ENCODE results near the gene ADSS2. TPM values are rescaled to one million over a fixed set of nuclear protein-coding genes. Genes with fewer than 3 reads are reported as not detected.
"Not testable (repeated sequence)": the region's sequence is repeated elsewhere in the genome, so short reads cannot be mapped to it uniquely, and the experiment has no call there.

Gene ADSS2
- total RNA-seq (40.4 TPM), polyA plus RNA-seq (43.0 TPM)
- long read RNA-seq, donor 1, partial matches to known transcripts, result 0 of 2 reads
- long read RNA-seq, donor 1, other reads (novel, unspliced or antisense), result 0 of 2 reads
- long read RNA-seq, donor 2, transcript ADSS-201 (13 exons, 2,780 nt), result major isoform, 29 of 41 reads
- long read RNA-seq, donor 2, partial matches to known transcripts, result 12 of 41 reads
- long read RNA-seq, donor 2, other reads (novel, unspliced or antisense), result 0 of 41 reads
- long read RNA-seq, donor 3, transcript ADSS-201 (13 exons, 2,780 nt), result major isoform, 20 of 33 reads
- long read RNA-seq, donor 3, partial matches to known transcripts, result 13 of 33 reads
- long read RNA-seq, donor 3, other reads (novel, unspliced or antisense), result 0 of 33 reads
- long read RNA-seq, donor 4, partial matches to known transcripts, result 0 of 4 reads
- long read RNA-seq, donor 4, other reads (novel, unspliced or antisense), result 0 of 4 reads
- long read RNA-seq, donor 5, transcript ADSS-201 (13 exons, 2,780 nt), result major isoform, 17 of 36 reads
- long read RNA-seq, donor 5, partial matches to known transcripts, result 19 of 36 reads
- long read RNA-seq, donor 5, other reads (novel, unspliced or antisense), result 0 of 36 reads
- long read RNA-seq, donor 6, transcript ADSS-201 (13 exons, 2,780 nt), result major isoform, 10 of 10 reads
- long read RNA-seq, donor 6, partial matches to known transcripts, result 0 of 10 reads
- long read RNA-seq, donor 6, other reads (novel, unspliced or antisense), result 0 of 10 reads
- long read RNA-seq, donor 7, transcript ADSS-201 (13 exons, 2,780 nt), result major isoform, 10 of 10 reads
- long read RNA-seq, donor 7, partial matches to known transcripts, result 0 of 10 reads
- long read RNA-seq, donor 7, other reads (novel, unspliced or antisense), result 0 of 10 reads
- long read RNA-seq, donor 8, transcript ADSS-201 (13 exons, 2,780 nt), result major isoform, 13 of 13 reads
- long read RNA-seq, donor 8, partial matches to known transcripts, result 0 of 13 reads
- long read RNA-seq, donor 8, other reads (novel, unspliced or antisense), result 0 of 13 reads
- long read RNA-seq, donor 9, transcript ADSS-201 (13 exons, 2,780 nt), result major isoform, 11 of 11 reads
- long read RNA-seq, donor 9, partial matches to known transcripts, result 0 of 11 reads
- long read RNA-seq, donor 9, other reads (novel, unspliced or antisense), result 0 of 11 reads
- long read RNA-seq, donor 10, transcript ADSS-201 (13 exons, 2,780 nt), result major isoform, 17 of 22 reads
- long read RNA-seq, donor 10, partial matches to known transcripts, result 5 of 22 reads
- long read RNA-seq, donor 10, other reads (novel, unspliced or antisense), result 0 of 22 reads

DNA sequence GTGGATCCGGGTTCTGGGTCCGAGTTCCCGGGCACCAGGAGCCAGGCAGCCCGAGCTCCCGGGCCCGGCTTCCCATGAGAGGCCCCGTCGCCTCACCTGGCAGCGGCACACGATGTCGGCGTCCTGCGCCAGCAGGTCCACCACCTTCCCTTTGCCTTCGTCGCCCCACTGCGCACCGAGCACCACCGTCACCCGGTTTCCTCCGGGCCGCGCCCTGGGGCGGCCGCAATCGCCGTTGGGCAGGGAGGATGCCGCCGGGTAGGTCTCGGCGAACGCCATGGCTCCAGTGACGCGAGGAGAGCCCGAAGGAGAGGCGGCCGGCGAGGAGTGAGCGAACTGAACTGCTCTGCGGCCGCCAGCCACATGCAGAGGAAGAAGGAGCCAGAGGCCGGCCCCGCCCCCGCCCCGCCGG, at the start of gene ADSS2:
TSS of gene ADSS2 (minus strand) at position 371 of the 412 bp plus-strand sequence. CDS start at position 279, 92 bp downstream.
- Histone ChIP-seq H3K36me3 (ENCODE audit: control insufficient read depth in 2 of 2, insufficient read depth in 2 of 2, low read length in 1 of 2) (peaks cover 0 to 6% of the 10 kb centered on the region in 2 donors), H3K4me1 (ENCODE audit: control insufficient read depth in 2 of 2, insufficient read depth in 2 of 2, low read length in 2 of 2) (peaks cover 7 to 8% of the 10 kb centered on the region in 2 donors), H3K4me3 (ENCODE audit: low read length in 2 of 2) (peak within 1 kb of the TSS; percentile 75 to 92), H3K9me3 (ENCODE audit: control insufficient read depth in 2 of 2, insufficient read depth in 1 of 2, low read length in 1 of 2) (no peaks in the 10 kb centered on the region), H3K27ac (ENCODE audit: low read depth in 1 of 2, low read length in 1 of 2) (peak within 1 kb of the TSS; percentile 95 to 96), H3K27me3 (ENCODE audit: control insufficient read depth in 2 of 2, insufficient read depth in 1 of 2, low read length in 1 of 2) (no peaks in the 10 kb centered on the region)
- under 1% methylated on average over 45 of the region's 45 CpGs for WGBS
- DNase-seq (ENCODE audit: low read depth in 6 of 9, low spot score in 9 of 9), result peak in 2 of 9 donors; percentile 16 to 19

- WGBS, result 95% methylated on average over 4 of the region's 4 CpGs
- not testable (repeated sequence) for H3K4me1 ChIP-seq (ENCODE audit: control insufficient read depth in 2 of 2, insufficient read depth in 2 of 2, low read length in 2 of 2); H3K27me3 ChIP-seq (ENCODE audit: control insufficient read depth in 2 of 2, insufficient read depth in 1 of 2, low read length in 1 of 2); H3K9me3 ChIP-seq (ENCODE audit: control insufficient read depth in 2 of 2, insufficient read depth in 1 of 2, low read length in 1 of 2); H3K36me3 ChIP-seq (ENCODE audit: control insufficient read depth in 2 of 2, insufficient read depth in 2 of 2, low read length in 1 of 2); DNase-seq (ENCODE audit: low read depth in 6 of 9, low spot score in 9 of 9); H3K4me3 ChIP-seq (ENCODE audit: low read length in 2 of 2); H3K27ac ChIP-seq (ENCODE audit: low read depth in 1 of 2, low read length in 1 of 2)
Observed at GRCh38 chr1:244500515-244500914, 48.8 kb upstream of the ADSS2 start.

DNA sequence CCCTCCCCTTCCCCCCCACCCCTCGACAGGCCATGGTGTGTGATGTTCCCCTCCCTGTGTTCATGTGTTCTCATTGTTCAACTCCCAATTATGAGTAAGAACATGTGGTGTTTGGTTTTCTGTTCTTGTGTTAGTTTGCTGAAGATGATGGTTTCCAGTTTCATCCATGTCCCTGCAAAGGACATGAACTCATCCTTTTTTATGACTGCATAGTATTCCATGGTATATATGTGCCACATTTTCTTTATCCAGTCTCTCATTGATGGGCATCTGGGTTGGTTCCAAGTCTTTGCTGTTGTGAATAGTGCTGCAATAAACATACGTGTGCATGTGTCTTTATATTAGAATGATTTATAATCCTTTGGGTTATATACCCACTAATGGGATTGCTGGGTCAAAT, 47.8 kb upstream of the ADSS2 start:
- H3K4me3 ChIP-seq (ENCODE audit: low read length in 2 of 2); H3K27ac ChIP-seq (ENCODE audit: low read depth in 1 of 2, low read length in 1 of 2); H3K9me3 ChIP-seq (ENCODE audit: control insufficient read depth in 2 of 2, insufficient read depth in 1 of 2, low read length in 1 of 2); H3K4me1 ChIP-seq (ENCODE audit: control insufficient read depth in 2 of 2, insufficient read depth in 2 of 2, low read length in 2 of 2); H3K27me3 ChIP-seq (ENCODE audit: control insufficient read depth in 2 of 2, insufficient read depth in 1 of 2, low read length in 1 of 2); DNase-seq (ENCODE audit: low read depth in 6 of 9, low spot score in 9 of 9); H3K36me3 ChIP-seq (ENCODE audit: control insufficient read depth in 2 of 2, insufficient read depth in 2 of 2, low read length in 1 of 2): not testable (repeated sequence)
- 94% methylated on average over 2 of the region's 2 CpGs for WGBS

DNA sequence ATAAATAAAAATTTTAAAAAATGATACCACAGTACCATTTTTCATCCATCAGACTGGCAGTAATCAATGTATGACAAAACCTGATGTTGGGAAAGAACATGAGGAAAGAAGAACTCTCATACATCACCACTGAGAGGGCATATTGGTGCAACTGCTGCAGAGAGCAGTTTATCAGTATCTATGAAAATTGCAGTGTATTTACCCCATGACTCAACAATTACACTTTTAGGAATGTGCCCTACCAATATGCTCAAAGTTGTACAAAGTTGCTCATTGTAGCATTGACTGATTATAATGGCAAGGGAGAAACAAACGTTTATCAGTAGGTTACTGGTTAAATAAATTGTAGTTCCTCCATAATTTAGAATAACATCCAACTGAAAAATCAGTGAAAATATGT, 46.1 kb upstream of the ADSS2 start:
- H3K4me3 ChIP-seq (ENCODE audit: low read length in 2 of 2), result no peak overlapping the region
- WGBS, result 88% methylated on average over 1 of the region's 1 CpG
- no peaks in the 10 kb centered on the region for H3K4me1 ChIP-seq (ENCODE audit: control insufficient read depth in 2 of 2, insufficient read depth in 2 of 2, low read length in 2 of 2)
- no peaks in the 10 kb centered on the region for H3K27me3 ChIP-seq (ENCODE audit: control insufficient read depth in 2 of 2, insufficient read depth in 1 of 2, low read length in 1 of 2)
- no peaks in the 10 kb centered on the region for H3K36me3 ChIP-seq (ENCODE audit: control insufficient read depth in 2 of 2, insufficient read depth in 2 of 2, low read length in 1 of 2)
- DNase-seq (ENCODE audit: low read depth in 6 of 9, low spot score in 9 of 9), result no peak
- no peak overlapping the region for H3K27ac ChIP-seq (ENCODE audit: low read depth in 1 of 2, low read length in 1 of 2)
- no peaks in the 10 kb centered on the region for H3K9me3 ChIP-seq (ENCODE audit: control insufficient read depth in 2 of 2, insufficient read depth in 1 of 2, low read length in 1 of 2)

GRCh38 chr1:244496186-244496585, 44.5 kb upstream of the ADSS2 start:
- no peaks in the 10 kb centered on the region for H3K36me3 ChIP-seq (ENCODE audit: control insufficient read depth in 2 of 2, insufficient read depth in 2 of 2, low read length in 1 of 2)
- no peak overlapping the region for H3K27ac ChIP-seq (ENCODE audit: low read depth in 1 of 2, low read length in 1 of 2)
- no peaks in the 10 kb centered on the region for H3K4me1 ChIP-seq (ENCODE audit: control insufficient read depth in 2 of 2, insufficient read depth in 2 of 2, low read length in 2 of 2)
- no peak for DNase-seq (ENCODE audit: low read depth in 6 of 9, low spot score in 9 of 9)
- H3K4me3 ChIP-seq (ENCODE audit: low read length in 2 of 2), result no peak overlapping the region
- no peaks in the 10 kb centered on the region for H3K9me3 ChIP-seq (ENCODE audit: control insufficient read depth in 2 of 2, insufficient read depth in 1 of 2, low read length in 1 of 2)
- WGBS, result 96% methylated on average over 1 of the region's 1 CpG
- H3K27me3 ChIP-seq (ENCODE audit: control insufficient read depth in 2 of 2, insufficient read depth in 1 of 2, low read length in 1 of 2), result no peaks in the 10 kb centered on the region

GRCh38 chr1:244494653-244495052, 42.9 kb upstream of the ADSS2 start:
- Histone ChIP-seq H3K36me3 (ENCODE audit: control insufficient read depth in 2 of 2, insufficient read depth in 2 of 2, low read length in 1 of 2) (no peaks in the 10 kb centered on the region), H3K9me3 (ENCODE audit: control insufficient read depth in 2 of 2, insufficient read depth in 1 of 2, low read length in 1 of 2) (no peaks in the 10 kb centered on the region), H3K4me1 (ENCODE audit: control insufficient read depth in 2 of 2, insufficient read depth in 2 of 2, low read length in 2 of 2) (no peaks in the 10 kb centered on the region), H3K27me3 (ENCODE audit: control insufficient read depth in 2 of 2, insufficient read depth in 1 of 2, low read length in 1 of 2) (no peaks in the 10 kb centered on the region), H3K27ac (ENCODE audit: low read depth in 1 of 2, low read length in 1 of 2) (no peak overlapping the region), H3K4me3 (ENCODE audit: low read length in 2 of 2) (no peak overlapping the region)
- DNase-seq (ENCODE audit: low read depth in 6 of 9, low spot score in 9 of 9), result no peak
- 98% methylated on average over 2 of the region's 2 CpGs for WGBS

DNA sequence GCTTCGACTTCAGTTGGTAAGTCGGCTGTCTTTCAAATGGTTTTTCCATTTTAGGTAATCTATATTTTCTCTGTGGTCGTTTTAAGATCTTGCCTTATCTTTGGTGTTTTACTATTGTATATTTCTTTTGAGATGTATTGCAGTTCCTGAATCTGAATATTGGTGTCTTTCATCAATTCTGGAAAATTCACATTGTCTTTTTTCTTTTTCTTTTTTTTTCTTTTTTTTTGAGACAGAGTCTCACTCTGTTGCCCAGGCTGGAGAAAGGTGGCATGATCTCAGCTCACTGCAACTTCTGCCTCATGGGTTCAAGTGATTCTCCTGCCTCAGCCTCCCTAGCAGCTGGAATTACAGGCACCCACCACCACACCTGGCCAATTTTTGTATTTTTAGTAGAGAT, 33.3 kb upstream of the ADSS2 start:
- not testable (repeated sequence) for H3K4me1 ChIP-seq (ENCODE audit: control insufficient read depth in 2 of 2, insufficient read depth in 2 of 2, low read length in 2 of 2); DNase-seq (ENCODE audit: low read depth in 6 of 9, low spot score in 9 of 9); H3K27ac ChIP-seq (ENCODE audit: low read depth in 1 of 2, low read length in 1 of 2); H3K4me3 ChIP-seq (ENCODE audit: low read length in 2 of 2); H3K9me3 ChIP-seq (ENCODE audit: control insufficient read depth in 2 of 2, insufficient read depth in 1 of 2, low read length in 1 of 2); H3K36me3 ChIP-seq (ENCODE audit: control insufficient read depth in 2 of 2, insufficient read depth in 2 of 2, low read length in 1 of 2); H3K27me3 ChIP-seq (ENCODE audit: control insufficient read depth in 2 of 2, insufficient read depth in 1 of 2, low read length in 1 of 2)
- 65% methylated on average over 3 of the region's 3 CpGs for WGBS

GRCh38 chr1:244473059-244473605, 21.4 kb upstream of the ADSS2 start:
- 98% methylated on average over 6 of the region's 6 CpGs for WGBS
- DNase-seq (ENCODE audit: low read depth in 6 of 9, low spot score in 9 of 9), result no peak

More at GRCh38 chr1:244473059-244473605, 21.4 kb upstream of the ADSS2 start:
- H3K36me3 ChIP-seq (ENCODE audit: control insufficient read depth in 2 of 2, insufficient read depth in 2 of 2, low read length in 1 of 2), result no peaks in the 10 kb centered on the region
- no peak overlapping the region for H3K4me3 ChIP-seq (ENCODE audit: low read length in 2 of 2)
- H3K9me3 ChIP-seq (ENCODE audit: control insufficient read depth in 2 of 2, insufficient read depth in 1 of 2, low read length in 1 of 2), result no peaks in the 10 kb centered on the region
- H3K4me1 ChIP-seq (ENCODE audit: control insufficient read depth in 2 of 2, insufficient read depth in 2 of 2, low read length in 2 of 2), result no peaks in the 10 kb centered on the region
- no peaks in the 10 kb centered on the region for H3K27me3 ChIP-seq (ENCODE audit: control insufficient read depth in 2 of 2, insufficient read depth in 1 of 2, low read length in 1 of 2)
- H3K27ac ChIP-seq (ENCODE audit: low read depth in 1 of 2, low read length in 1 of 2), result no peak overlapping the region

Data from thymus (tissue), 14 donors.